Neutrophil (primary cell): Measurements from ENCODE around the gene CRMP1.

ENCODE experiments used
- H3K27ac ChIP-seq: fragments of 200-600 bp; sonication (generic); 2 replicates; pipeline ENCODE4 v1.5.1; 2016; ENCODE audit warnings: mild to moderate bottlenecking, moderate library complexity
- H3K27me3 ChIP-seq: fragments of 200-600 bp; sonication (generic); 2 replicates; pipeline ENCODE4 v1.6.0; 2016; ENCODE audit warnings: mild to moderate bottlenecking
- H3K36me3 ChIP-seq: fragments of 200-600 bp; sonication (generic); 2 replicates; pipeline ENCODE4 v1.5.1; 2017
- H3K4me1 ChIP-seq, 2 experiments: fragments of 200-600 bp in 1 of 2; sonication (generic) in 1 of 2; 1 replicate in 1 of 2; 2 replicates in 1 of 2; pipeline versions ENCODE4 v1.5.1 to v1.6.1; 2013 to 2016; ENCODE audit warnings: low read depth in 1 of 2, low read length in 1 of 2, mild to moderate bottlenecking in 1 of 2, moderate library complexity in 1 of 2; ENCODE audit not compliant: control insufficient read depth in 1 of 2, insufficient read depth in 1 of 2
- H3K4me3 ChIP-seq, 2 experiments: fragments of 200-600 bp in 1 of 2; sonication (generic) in 1 of 2; 1 replicate in 1 of 2; 2 replicates in 1 of 2; pipeline ENCODE4 v1.5.1; 2013 to 2016; ENCODE audit warnings: low read depth in 1 of 2, low read length in 1 of 2, mild to moderate bottlenecking in 1 of 2, moderate library complexity in 1 of 2
- H3K9me3 ChIP-seq: fragments of 200-600 bp; sonication (generic); 2 replicates; pipeline ENCODE4 v1.5.1; 2016
- TF ChIP-seq, protein P1 (sequence below): fragments of 200-600 bp; sonication (generic); IDR thresholded peaks from 2 replicates; pipeline ENCODE4 v1.5.1; 2016; ENCODE audit warnings: antibody characterized with exemption

Gene CRMP1

DNA sequence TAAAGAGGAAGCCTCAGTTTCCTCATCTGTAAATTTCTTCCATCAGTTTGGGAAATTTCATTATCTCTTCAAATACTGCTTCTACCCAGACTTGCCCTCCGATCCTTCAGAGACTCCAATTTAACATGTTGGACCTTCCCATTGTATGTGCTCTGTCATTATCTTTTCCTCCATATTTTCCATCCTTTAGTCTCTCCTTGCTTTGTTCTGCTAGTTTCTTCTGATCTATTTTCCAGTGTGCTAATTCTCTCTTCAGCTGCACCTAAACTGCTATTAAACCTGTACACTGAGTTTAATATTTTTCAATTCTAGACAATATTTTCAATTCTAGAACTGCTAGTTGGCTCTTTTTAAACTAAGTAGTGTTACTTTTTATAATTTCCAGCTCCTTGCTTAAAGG is 116.4 kb downstream of the CRMP1 start:
- TF ChIP-seq, protein P1, sequence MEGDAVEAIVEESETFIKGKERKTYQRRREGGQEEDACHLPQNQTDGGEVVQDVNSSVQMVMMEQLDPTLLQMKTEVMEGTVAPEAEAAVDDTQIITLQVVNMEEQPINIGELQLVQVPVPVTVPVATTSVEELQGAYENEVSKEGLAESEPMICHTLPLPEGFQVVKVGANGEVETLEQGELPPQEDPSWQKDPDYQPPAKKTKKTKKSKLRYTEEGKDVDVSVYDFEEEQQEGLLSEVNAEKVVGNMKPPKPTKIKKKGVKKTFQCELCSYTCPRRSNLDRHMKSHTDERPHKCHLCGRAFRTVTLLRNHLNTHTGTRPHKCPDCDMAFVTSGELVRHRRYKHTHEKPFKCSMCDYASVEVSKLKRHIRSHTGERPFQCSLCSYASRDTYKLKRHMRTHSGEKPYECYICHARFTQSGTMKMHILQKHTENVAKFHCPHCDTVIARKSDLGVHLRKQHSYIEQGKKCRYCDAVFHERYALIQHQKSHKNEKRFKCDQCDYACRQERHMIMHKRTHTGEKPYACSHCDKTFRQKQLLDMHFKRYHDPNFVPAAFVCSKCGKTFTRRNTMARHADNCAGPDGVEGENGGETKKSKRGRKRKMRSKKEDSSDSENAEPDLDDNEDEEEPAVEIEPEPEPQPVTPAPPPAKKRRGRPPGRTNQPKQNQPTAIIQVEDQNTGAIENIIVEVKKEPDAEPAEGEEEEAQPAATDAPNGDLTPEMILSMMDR: no peak
- no peaks in the 10 kb centered on the region for H3K4me1 ChIP-seq
- no peak overlapping the region for H3K27ac ChIP-seq

DNA sequence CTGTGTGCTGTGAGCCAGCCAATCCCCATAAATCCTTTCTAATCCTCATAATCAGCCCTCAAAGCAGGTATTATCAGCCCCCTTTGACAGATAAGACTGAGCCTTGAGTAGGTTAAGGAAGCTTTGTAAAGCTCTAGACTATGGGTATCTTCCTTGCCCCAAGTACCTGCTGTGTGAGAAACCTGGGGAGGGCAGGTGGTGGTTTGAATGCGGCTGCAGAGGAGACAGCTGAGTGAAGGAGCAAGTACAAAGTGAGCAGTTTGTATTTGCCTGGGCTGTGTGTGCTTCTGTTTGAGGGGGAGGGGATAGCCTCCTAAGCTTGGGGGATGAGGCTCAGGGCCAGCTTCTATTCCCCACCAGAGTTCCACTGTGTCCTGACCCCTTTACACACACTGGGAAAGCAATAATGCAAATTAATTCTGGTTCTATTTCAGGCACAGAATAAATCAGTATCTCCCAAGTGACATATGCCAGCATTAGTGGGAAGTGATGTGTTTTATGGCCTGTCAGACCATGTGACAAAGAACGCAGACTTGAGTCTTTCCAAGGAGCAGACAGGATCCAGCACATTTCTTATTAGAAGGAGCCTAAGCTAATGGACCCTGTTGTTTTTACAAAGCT is 118.4 kb downstream of the CRMP1 start:
- Histone ChIP-seq H3K4me1 (no peaks in the 10 kb centered on the region), H3K27me3 (no peaks in the 10 kb centered on the region), H3K36me3 (no peaks in the 10 kb centered on the region), H3K9me3 (no peaks in the 10 kb centered on the region), H3K4me3 (no peak overlapping the region), H3K27ac (no peak overlapping the region)
- TF ChIP-seq, protein P1: no peak

More for the DNA sequence above, 116.4 kb downstream of the CRMP1 start:
- no peaks in the 10 kb centered on the region for H3K36me3 ChIP-seq
- H3K9me3 ChIP-seq: no peaks in the 10 kb centered on the region
- H3K27me3 ChIP-seq: no peaks in the 10 kb centered on the region
- no peak overlapping the region for H3K4me3 ChIP-seq

DNA sequence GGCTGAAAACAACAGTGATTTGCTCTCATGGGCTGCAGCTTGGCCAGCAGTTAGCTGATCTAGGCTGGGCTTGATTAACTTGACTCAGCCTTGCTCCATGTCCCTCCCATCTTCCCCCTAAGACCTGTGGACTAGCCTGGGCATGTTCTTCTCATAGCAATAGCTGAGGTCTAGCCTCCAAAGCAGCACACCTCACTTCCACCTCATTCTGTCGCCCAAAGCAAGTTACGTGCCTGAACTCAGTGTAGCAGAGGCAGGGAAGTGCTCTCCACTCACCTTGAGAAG is 119.7 kb downstream of the CRMP1 start:
- H3K4me3 ChIP-seq: no peak overlapping the region
- H3K27ac ChIP-seq: no peak overlapping the region
- H3K36me3 ChIP-seq: no peaks in the 10 kb centered on the region

DNA sequence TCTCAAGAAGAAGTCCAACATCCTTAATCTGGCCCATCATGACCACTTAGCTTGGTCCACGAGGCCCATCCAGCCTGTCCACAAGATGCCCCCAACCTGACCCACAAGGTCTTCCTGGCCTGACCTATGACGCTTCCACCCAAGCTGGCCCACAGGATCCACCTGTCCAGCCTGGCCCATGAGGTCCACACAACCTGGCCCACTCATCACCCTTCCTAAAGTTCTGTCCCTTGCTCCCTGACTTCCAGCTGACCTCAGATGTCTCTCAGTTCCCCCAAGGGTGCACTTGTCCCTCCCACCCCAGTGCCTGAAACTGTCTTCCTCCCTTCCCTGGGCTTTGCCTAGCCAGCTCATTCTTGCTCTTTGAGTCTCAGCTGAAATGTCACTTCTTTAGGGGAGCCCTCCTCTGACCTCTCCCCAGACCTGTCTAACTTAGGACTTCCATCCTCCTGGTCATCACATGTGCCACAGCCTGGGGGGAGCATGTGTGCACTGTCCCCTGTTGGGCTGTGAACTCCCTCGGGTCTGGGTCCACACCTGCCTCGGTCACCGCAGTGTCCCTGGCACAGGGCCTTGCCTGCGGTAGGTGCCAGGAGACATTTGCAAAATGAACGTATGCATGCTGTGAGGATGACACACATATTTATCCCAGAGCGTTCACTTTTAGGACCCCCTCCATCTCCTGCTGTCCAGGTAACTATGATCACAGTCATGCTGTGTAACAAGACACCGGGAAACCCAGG is 120.2 kb downstream of the CRMP1 start:
- no peak overlapping the region for H3K27ac ChIP-seq
- TF ChIP-seq, protein P1: no peak
- H3K36me3 ChIP-seq: no peaks in the 10 kb centered on the region
- H3K4me1 ChIP-seq: no peaks in the 10 kb centered on the region
- no peaks in the 10 kb centered on the region for H3K27me3 ChIP-seq
- H3K9me3 ChIP-seq: no peaks in the 10 kb centered on the region
- H3K4me3 ChIP-seq: no peak overlapping the region

More for the DNA sequence above, 119.7 kb downstream of the CRMP1 start:
- Histone ChIP-seq H3K9me3 (no peaks in the 10 kb centered on the region), H3K4me1 (no peaks in the 10 kb centered on the region), H3K27me3 (no peaks in the 10 kb centered on the region)
- TF ChIP-seq, protein P1: no peak
